Measurements from ENCODE around the gene VPS54.

Gene VPS54

GRCh38 chr2:63888490-63889402 is 130.5 kb downstream of the VPS54 start:
- peak; percentile 70 for DNase-seq (ENCODE audit: extremely low spot score)
- POLR2A ChIA-PET = no interaction called here
- no peak for TF ChIP-seq CTBP1 (IDR thresholded peaks at IDR 0.05; ENCODE audit: borderline replicate concordance)
- TF ChIP-seq SUZ12 (IDR thresholded peaks at IDR 0.05) = no peak
- no peak for TF ChIP-seq BHLHE40 (IDR thresholded peaks at IDR 0.05; ENCODE audit: borderline replicate concordance)
- TF ChIP-seq TARDBP (IDR thresholded peaks at IDR 0.05) = no peak
- TF ChIP-seq L3MBTL2 (conservative IDR thresholded peaks at IDR 0.05) = no peak
- TF ChIP-seq HDGF (IDR thresholded peaks at IDR 0.05; ENCODE audit: borderline replicate concordance) = no peak
- TF ChIP-seq SP1 (IDR thresholded peaks at IDR 0.05) = no peak
- no peak for TF ChIP-seq FOXK2 (IDR thresholded peaks at IDR 0.05)
- no peak for TF ChIP-seq NFRKB (IDR thresholded peaks at IDR 0.05)
- no peak for TF ChIP-seq LEF1 (IDR thresholded peaks at IDR 0.05; ENCODE audit: borderline replicate concordance)
- TF ChIP-seq FOXA1 (IDR thresholded peaks at IDR 0.05) = no peak
- TF ChIP-seq PKNOX1 (IDR thresholded peaks at IDR 0.05) = no peak
- no peak for TF ChIP-seq ELF4 (IDR thresholded peaks at IDR 0.05)
- no peak for TF ChIP-seq FOXM1 (IDR thresholded peaks at IDR 0.05; ENCODE audit: borderline replicate concordance)
- no peak for TF ChIP-seq ARNT (IDR thresholded peaks at IDR 0.05)
- no peak for TF ChIP-seq ZNF384 (IDR thresholded peaks at IDR 0.05)
- CTCF ChIA-PET = no interaction called here

GRCh38 chr2:63888053-63888452 is 131.2 kb downstream of the VPS54 start:
- TF ChIP-seq ZNF384 (IDR thresholded peaks at IDR 0.05) = no peak
- TF ChIP-seq ELF4 (IDR thresholded peaks at IDR 0.05) = no peak
- no peak for TF ChIP-seq ARNT (IDR thresholded peaks at IDR 0.05)
- no peak for TF ChIP-seq L3MBTL2 (conservative IDR thresholded peaks at IDR 0.05)
- no peak for TF ChIP-seq FOXA1 (IDR thresholded peaks at IDR 0.05)
- TF ChIP-seq FOXK2 (IDR thresholded peaks at IDR 0.05) = no peak
- TF ChIP-seq HDGF (IDR thresholded peaks at IDR 0.05; ENCODE audit: borderline replicate concordance) = no peak
- no peak for TF ChIP-seq NFRKB (IDR thresholded peaks at IDR 0.05)
- no peak for TF ChIP-seq FOXM1 (IDR thresholded peaks at IDR 0.05; ENCODE audit: borderline replicate concordance)
- no peak for TF ChIP-seq SP1 (IDR thresholded peaks at IDR 0.05)
- no peak for TF ChIP-seq PKNOX1 (IDR thresholded peaks at IDR 0.05)
- TF ChIP-seq TARDBP (IDR thresholded peaks at IDR 0.05) = no peak
- no peak for TF ChIP-seq BHLHE40 (IDR thresholded peaks at IDR 0.05; ENCODE audit: borderline replicate concordance)
- TF ChIP-seq CTBP1 (IDR thresholded peaks at IDR 0.05; ENCODE audit: borderline replicate concordance) = no peak
- no peak for TF ChIP-seq LEF1 (IDR thresholded peaks at IDR 0.05; ENCODE audit: borderline replicate concordance)
- no peak for TF ChIP-seq SUZ12 (IDR thresholded peaks at IDR 0.05)

GRCh38 chr2:63886445-63886844 is 132.8 kb downstream of the VPS54 start:
- DNase-seq (ENCODE audit: extremely low spot score) = no peak
- POLR2A ChIA-PET = no interaction called here
- TF ChIP-seq L3MBTL2 (conservative IDR thresholded peaks at IDR 0.05) (no peak), ARNT (IDR thresholded peaks at IDR 0.05) (no peak), FOXM1 (IDR thresholded peaks at IDR 0.05; ENCODE audit: borderline replicate concordance) (no peak), ZNF384 (IDR thresholded peaks at IDR 0.05) (no peak), FOXK2 (IDR thresholded peaks at IDR 0.05) (no peak), PKNOX1 (IDR thresholded peaks at IDR 0.05) (no peak), ELF4 (IDR thresholded peaks at IDR 0.05) (no peak), BHLHE40 (IDR thresholded peaks at IDR 0.05; ENCODE audit: borderline replicate concordance) (no peak), TARDBP (IDR thresholded peaks at IDR 0.05) (no peak), LEF1 (IDR thresholded peaks at IDR 0.05; ENCODE audit: borderline replicate concordance) (no peak), CTBP1 (IDR thresholded peaks at IDR 0.05; ENCODE audit: borderline replicate concordance) (no peak), SP1 (IDR thresholded peaks at IDR 0.05) (no peak), NFRKB (IDR thresholded peaks at IDR 0.05) (no peak), SUZ12 (IDR thresholded peaks at IDR 0.05) (no peak)
- CTCF ChIA-PET = no interaction called here

More at GRCh38 chr2:63888053-63888452, 131.2 kb downstream of the VPS54 start:
- ChIA-PET CTCF (no interaction called here), POLR2A (no interaction called here)
- DNase-seq (ENCODE audit: extremely low spot score) = no peak

- TF ChIP-seq NFRKB (IDR thresholded peaks at IDR 0.05) (no peak), LEF1 (IDR thresholded peaks at IDR 0.05; ENCODE audit: borderline replicate concordance) (no peak), ZNF384 (IDR thresholded peaks at IDR 0.05) (no peak), BHLHE40 (IDR thresholded peaks at IDR 0.05; ENCODE audit: borderline replicate concordance) (no peak), HDGF (IDR thresholded peaks at IDR 0.05; ENCODE audit: borderline replicate concordance) (no peak)
- DNase-seq (ENCODE audit: extremely low spot score) = no peak
- ChIA-PET CTCF (no interaction called here), POLR2A (no interaction called here)
Observed at GRCh38 chr2:63882395-63883105, 136.7 kb downstream of the VPS54 start.

GRCh38 chr2:63881205-63881604 is 138.0 kb downstream of the VPS54 start:
- no peak for TF ChIP-seq PKNOX1 (IDR thresholded peaks at IDR 0.05)
- TF ChIP-seq LEF1 (IDR thresholded peaks at IDR 0.05; ENCODE audit: borderline replicate concordance) = no peak
- no peak for TF ChIP-seq ZNF384 (IDR thresholded peaks at IDR 0.05)
- no peak for TF ChIP-seq FOXK2 (IDR thresholded peaks at IDR 0.05)
- POLR2A ChIA-PET = no interaction called here
- DNase-seq (ENCODE audit: extremely low spot score) = no peak
- CTCF ChIA-PET = no interaction called here
